Tibial artery (tissue), 4 donors: Measurements from ENCODE around the gene ENTPD2.
"Not testable (repeated sequence)": the region's sequence is repeated elsewhere in the genome, so short reads cannot be mapped to it uniquely, and the experiment has no call there.

Source experiments
- DNase-seq, 2 donors: peaks; one replicate each; pipeline ENCODE4 v3.0.0-alpha.2; 2019
- H3K27ac ChIP-seq, 2 donors: fragments of 200-600 bp; sonication (generic) in 1 of 2; 1 replicate in 1 of 2; 2 replicates in 1 of 2; pipeline ENCODE4 v1.5.1; 2018 to 2019; ENCODE audit warnings: mild to moderate bottlenecking in 1 of 2
- H3K27me3 ChIP-seq, 2 donors: fragments of 200-600 bp; sonication (generic) in 1 of 2; one replicate each; pipeline versions ENCODE4 v1.5.1 to v1.6.0; 2016 to 2019
- H3K36me3 ChIP-seq, 3 donors: fragments of 200-600 bp; sonication (generic) in 2 of 3; one replicate each; pipeline ENCODE4 v1.5.1; 2016 to 2019; ENCODE audit warnings: mild to moderate bottlenecking in 2 of 3
- H3K4me1 ChIP-seq, 4 donors: fragments of 200-600 bp; sonication (generic) in 2 of 4; 1 replicate in 3 of 4; 2 replicates in 1 of 4; pipeline ENCODE4 v1.5.1; 2016 to 2019
- H3K4me3 ChIP-seq, 2 donors: fragments of 200-600 bp; sonication (generic) in 1 of 2; 1 replicate in 1 of 2; 2 replicates in 1 of 2; pipeline ENCODE4 v1.5.1; 2018 to 2019; ENCODE audit warnings: mild to moderate bottlenecking in 2 of 2
- H3K9me3 ChIP-seq, 3 donors: fragments of 200-600 bp; sonication (generic) in 1 of 3; one replicate each; pipeline ENCODE4 v1.5.1; 2016 to 2019
- intact Hi-C: fragments of 100-400 bp; cut with DNase I; formaldehyde crosslinking; loops from one replicate; pipeline ENCODE4 v1.15.0; 2023; ENCODE audit warnings: low total_unique reads
- TF ChIP-seq, protein P1 (sequence below), 2 experiments: fragments of 200-600 bp in 1 of 2; fragments of 450-650 bp in 1 of 2; IDR thresholded peaks; one replicate each; pipeline ENCODE4 v1.5.1; 2017 to 2019; ENCODE audit warnings: antibody characterized with exemption in 2 of 2, mild to moderate bottlenecking in 1 of 2, moderate library complexity in 1 of 2

Gene ENTPD2

DNA sequence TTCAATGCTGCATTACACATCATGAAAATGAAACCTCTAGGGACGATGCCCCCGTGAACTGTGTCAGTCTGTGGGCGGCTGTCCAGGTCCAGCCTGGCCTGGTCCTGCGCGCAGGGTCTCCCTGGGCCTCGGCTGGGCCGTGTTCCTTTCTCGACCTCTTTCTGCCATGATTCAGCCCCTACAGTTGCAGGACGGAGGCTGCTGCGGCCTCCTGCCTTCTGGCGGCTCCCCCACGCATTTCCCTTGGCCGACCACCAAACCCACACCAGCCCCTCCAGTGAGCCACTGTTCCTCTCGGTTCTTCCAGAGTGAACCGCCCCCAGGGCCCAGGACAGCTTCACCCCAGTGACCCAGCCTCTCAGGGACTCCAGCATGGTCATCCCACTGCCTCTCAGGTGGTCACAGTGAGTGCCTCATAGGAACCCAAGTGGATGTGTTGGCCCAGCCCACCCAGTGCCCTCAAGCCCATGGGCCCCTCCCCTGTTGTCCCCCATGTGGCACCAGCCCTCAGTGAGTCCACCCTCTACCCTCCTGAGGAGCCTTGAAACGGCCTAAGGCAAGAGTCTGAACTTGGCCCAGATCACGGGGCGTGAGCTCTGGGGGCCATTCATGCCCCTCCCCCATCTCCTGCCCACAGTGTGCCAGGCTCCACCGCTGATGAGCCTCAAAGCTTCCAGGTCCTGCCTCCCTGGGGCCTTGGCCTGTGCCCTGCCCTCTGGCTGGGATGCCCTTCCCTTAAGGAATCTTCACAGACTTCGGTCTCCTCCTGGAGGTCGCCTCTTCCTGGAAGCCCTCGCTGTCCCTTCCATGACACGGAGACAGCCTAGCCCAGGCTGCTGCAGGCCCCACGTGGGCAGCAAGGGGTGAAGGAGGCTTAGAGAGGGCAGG is 47.5 kb downstream of the ENTPD2 start:
- intact Hi-C loops: no loop called here
- Histone ChIP-seq H3K9me3 (no peaks in the 10 kb centered on the region), H3K4me3 (no peak overlapping the region), H3K36me3 (peaks cover 0 to 44% (median 33%) of the 10 kb centered on the region in 3 donors), H3K27me3 (no peaks in the 10 kb centered on the region), H3K27ac (no peak overlapping the region), H3K4me1 (no peaks in the 10 kb centered on the region)
- no peak for DNase-seq
- TF ChIP-seq, protein P1, sequence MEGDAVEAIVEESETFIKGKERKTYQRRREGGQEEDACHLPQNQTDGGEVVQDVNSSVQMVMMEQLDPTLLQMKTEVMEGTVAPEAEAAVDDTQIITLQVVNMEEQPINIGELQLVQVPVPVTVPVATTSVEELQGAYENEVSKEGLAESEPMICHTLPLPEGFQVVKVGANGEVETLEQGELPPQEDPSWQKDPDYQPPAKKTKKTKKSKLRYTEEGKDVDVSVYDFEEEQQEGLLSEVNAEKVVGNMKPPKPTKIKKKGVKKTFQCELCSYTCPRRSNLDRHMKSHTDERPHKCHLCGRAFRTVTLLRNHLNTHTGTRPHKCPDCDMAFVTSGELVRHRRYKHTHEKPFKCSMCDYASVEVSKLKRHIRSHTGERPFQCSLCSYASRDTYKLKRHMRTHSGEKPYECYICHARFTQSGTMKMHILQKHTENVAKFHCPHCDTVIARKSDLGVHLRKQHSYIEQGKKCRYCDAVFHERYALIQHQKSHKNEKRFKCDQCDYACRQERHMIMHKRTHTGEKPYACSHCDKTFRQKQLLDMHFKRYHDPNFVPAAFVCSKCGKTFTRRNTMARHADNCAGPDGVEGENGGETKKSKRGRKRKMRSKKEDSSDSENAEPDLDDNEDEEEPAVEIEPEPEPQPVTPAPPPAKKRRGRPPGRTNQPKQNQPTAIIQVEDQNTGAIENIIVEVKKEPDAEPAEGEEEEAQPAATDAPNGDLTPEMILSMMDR (IDR thresholded peaks at IDR 0.05): no peak

DNA sequence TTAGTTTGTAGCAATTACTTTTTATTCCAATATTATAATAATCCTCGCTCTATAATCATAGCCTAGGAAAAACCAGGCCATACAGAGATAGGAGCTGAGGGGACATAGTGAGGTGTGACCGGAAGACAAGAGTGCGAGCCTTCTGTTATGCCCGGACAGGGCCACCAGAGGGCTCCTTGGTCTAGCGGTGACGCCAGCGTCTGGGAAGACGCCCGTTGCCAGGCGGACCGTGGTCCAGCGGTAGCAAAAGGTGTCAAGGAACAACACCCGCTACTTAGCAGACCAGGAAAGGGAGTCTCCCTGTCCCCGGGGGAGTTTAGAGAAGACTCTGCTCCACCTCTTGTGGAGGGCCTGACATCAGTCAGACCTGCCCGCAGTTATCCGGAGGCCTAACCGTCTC is 49.6 kb downstream of the ENTPD2 start:
- TF ChIP-seq, protein P1 (IDR thresholded peaks at IDR 0.05): peak; percentile 11 to 23
- peaks cover 0 to 23% (median 18%) of the 10 kb centered on the region in 3 donors for H3K36me3 ChIP-seq
- H3K27me3 ChIP-seq, H3K9me3 ChIP-seq, H3K4me1 ChIP-seq, intact Hi-C loops, H3K4me3 ChIP-seq, DNase-seq, H3K27ac ChIP-seq: not testable (repeated sequence)

- Histone ChIP-seq H3K4me1 (no peaks in the 10 kb centered on the region), H3K4me3 (no peak overlapping the region), H3K27me3 (peaks cover 0 to 6% of the 10 kb centered on the region in 2 donors), H3K27ac (no peak overlapping the region), H3K36me3 (peaks cover 0 to 7% (median 4%) of the 10 kb centered on the region in 3 donors), H3K9me3 (no peaks in the 10 kb centered on the region)
- TF ChIP-seq, protein P1 (IDR thresholded peaks at IDR 0.05): no peak
- intact Hi-C loops: no loop called here
- DNase-seq: no peak
These were observed 51.2 kb downstream of the ENTPD2 start for GRCh38 chr9:137002646-137003041.

DNA sequence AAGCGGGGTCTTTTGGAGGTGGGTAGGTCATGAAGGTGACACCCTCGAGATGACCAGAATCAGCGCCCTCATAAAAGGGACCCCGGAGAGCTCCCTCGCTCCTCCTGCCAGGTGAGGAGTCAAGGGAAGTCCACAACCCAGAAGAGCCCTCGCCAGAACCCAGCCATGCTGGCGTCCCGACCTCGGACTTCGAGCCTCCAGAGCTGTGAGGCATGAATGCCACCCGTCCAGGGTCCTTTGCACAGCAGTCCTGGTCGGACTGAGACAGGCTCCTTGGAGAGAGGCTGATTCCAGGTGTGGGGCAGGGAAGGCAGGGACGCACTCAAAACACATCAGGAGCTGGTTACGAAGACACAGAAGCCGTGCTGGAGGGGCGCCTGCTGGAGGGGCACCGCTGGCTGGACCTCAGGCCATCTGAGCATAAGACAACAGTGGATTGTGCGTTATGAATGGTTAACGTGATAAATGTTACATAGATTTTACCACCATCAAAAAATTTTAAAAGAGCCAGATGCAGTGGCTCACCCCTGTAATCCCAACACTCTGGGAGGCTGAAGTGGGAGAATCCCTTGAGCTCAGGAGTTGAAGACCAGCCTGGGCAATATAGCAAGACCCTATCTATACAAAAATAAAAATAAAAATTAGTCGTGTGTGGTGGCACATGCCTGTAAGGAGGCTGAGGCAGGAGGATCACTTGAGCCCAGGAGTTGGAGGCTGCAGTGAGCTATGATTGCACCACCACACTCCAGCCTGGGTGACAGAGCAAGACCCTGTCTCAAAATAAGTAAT is 51.8 kb downstream of the ENTPD2 start:
- peaks cover 0 to 12% of the 10 kb centered on the region in 2 donors for H3K27me3 ChIP-seq
- no peak overlapping the region for H3K4me3 ChIP-seq
- H3K9me3 ChIP-seq: no peaks in the 10 kb centered on the region
- TF ChIP-seq, protein P1 (IDR thresholded peaks at IDR 0.05): no peak
- intact Hi-C loops: no loop called here
- H3K36me3 ChIP-seq: peaks cover 0 to 1% (median 0%) of the 10 kb centered on the region in 3 donors
- H3K4me1 ChIP-seq: peaks cover 0 to 1% (median 0%) of the 10 kb centered on the region in 4 donors
- no peak for DNase-seq
- H3K27ac ChIP-seq: no peak overlapping the region

GRCh38 chr9:137000177-137000930 is 53.5 kb downstream of the ENTPD2 start:
- H3K9me3 ChIP-seq: no peaks in the 10 kb centered on the region
- TF ChIP-seq, protein P1 (IDR thresholded peaks at IDR 0.05): no peak
- no peak overlapping the region for H3K27ac ChIP-seq
- DNase-seq: no peak
- H3K4me1 ChIP-seq: peaks cover 0 to 18% (median 14%) of the 10 kb centered on the region in 4 donors
- H3K4me3 ChIP-seq: no peak overlapping the region
- intact Hi-C loops: no loop called here
- H3K27me3 ChIP-seq: peaks cover 0 to 25% of the 10 kb centered on the region in 2 donors
- no peaks in the 10 kb centered on the region for H3K36me3 ChIP-seq
